ENCODE data around the gene MOB2.

MOB2 gene

GRCh38 chr11:1494650-1495049 lies 8.1 kb upstream of the MOB2 start:
- H4K20me1 ChIP-seq (ENCODE audit: low read depth, low read length) = peaks cover 44% of the 10 kb centered on the region; the same call in 1 of the 2 replicates
- H3K9me3 ChIP-seq (ENCODE audit: insufficient read depth, low read length) = no peaks in the 10 kb centered on the region
- no peak for TF ChIP-seq EZH2phosphoT487 (conservative IDR thresholded peaks at IDR 0.05; ENCODE audit: low read length)
- no peak for TF ChIP-seq CTCF (IDR thresholded peaks at IDR 0.05; ENCODE audit: insufficient read depth, low read length, poor library complexity, severe bottlenecking)
- H3K9me2 ChIP-seq (replicated peaks; ENCODE audit: insufficient read depth, low read length) = no peaks in the 10 kb centered on the region
- no peak overlapping the region for H3K27ac ChIP-seq (ENCODE audit: low read depth, low read length)
- no peak overlapping the region for H3K9ac ChIP-seq (ENCODE audit: low read length)
- H3K4me2 ChIP-seq (ENCODE audit: low read depth, low read length, poor library complexity, severe bottlenecking) = no peak overlapping the region
- H2AFZ ChIP-seq (ENCODE audit: low read depth, low read length, severe bottlenecking) = no peak overlapping the region
- no peaks in the 10 kb centered on the region for H3K36me3 ChIP-seq (ENCODE audit: low read length)
- no peaks in the 10 kb centered on the region for H3F3A ChIP-seq (ENCODE audit: insufficient read depth)
- no peak overlapping the region for H3K4me3 ChIP-seq (ENCODE audit: insufficient read depth, low read length, poor library complexity, severe bottlenecking)
- H3K27me3 ChIP-seq (ENCODE audit: low read length) = no peaks in the 10 kb centered on the region
- H3K79me2 ChIP-seq (ENCODE audit: insufficient read depth, low read length) = peaks cover 60% of the 10 kb centered on the region

DNA sequence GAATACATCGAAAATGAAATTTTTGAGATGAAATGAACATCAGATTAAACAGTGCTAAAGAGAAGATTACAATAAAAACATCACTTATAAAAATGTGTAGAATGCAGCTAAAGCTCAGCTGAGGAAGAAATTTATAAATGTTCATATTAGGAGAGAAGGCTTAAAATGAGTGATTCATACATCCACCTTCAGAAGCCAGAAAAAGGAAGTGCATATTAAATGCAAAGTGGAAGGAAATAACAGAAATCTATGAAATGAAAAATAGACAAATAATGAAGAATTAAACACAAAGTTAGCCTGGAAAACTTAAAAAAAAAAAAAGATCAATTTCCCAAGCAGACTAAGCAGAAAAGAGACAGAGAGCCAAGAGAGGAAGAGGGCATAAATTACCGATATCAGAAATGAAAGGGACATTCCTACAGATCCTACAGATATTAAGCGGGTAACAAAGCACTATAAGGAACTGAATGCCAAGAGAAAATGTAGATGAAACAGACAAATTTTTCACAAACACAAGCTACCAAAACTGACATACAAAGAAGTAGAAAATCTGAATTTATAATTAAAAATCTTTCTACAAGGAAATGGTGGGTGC lies 7.2 kb upstream of the MOB2 start:
- H3K9ac ChIP-seq (ENCODE audit: low read length) = no peak overlapping the region
- H3K4me2 ChIP-seq (ENCODE audit: low read depth, low read length, poor library complexity, severe bottlenecking) = no peak overlapping the region
- H3K27me3 ChIP-seq (ENCODE audit: low read length) = no peaks in the 10 kb centered on the region
- no peaks in the 10 kb centered on the region for H3K9me3 ChIP-seq (ENCODE audit: insufficient read depth, low read length)
- H3K4me3 ChIP-seq (ENCODE audit: insufficient read depth, low read length, poor library complexity, severe bottlenecking) = no peak overlapping the region
- no peak overlapping the region for H2AFZ ChIP-seq (ENCODE audit: low read depth, low read length, severe bottlenecking)
- H3K9me2 ChIP-seq (replicated peaks; ENCODE audit: insufficient read depth, low read length) = no peaks in the 10 kb centered on the region
- no peak for TF ChIP-seq EZH2phosphoT487 (conservative IDR thresholded peaks at IDR 0.05; ENCODE audit: low read length)
- TF ChIP-seq CTCF (IDR thresholded peaks at IDR 0.05; ENCODE audit: insufficient read depth, low read length, poor library complexity, severe bottlenecking) = no peak
- no peaks in the 10 kb centered on the region for H3K36me3 ChIP-seq (ENCODE audit: low read length)
- H3F3A ChIP-seq (ENCODE audit: insufficient read depth) = no peaks in the 10 kb centered on the region
- H4K20me1 ChIP-seq (ENCODE audit: low read depth, low read length) = peaks cover 44% of the 10 kb centered on the region; the same call in 1 of the 2 replicates
- H3K27ac ChIP-seq (ENCODE audit: low read depth, low read length) = no peak overlapping the region
- peaks cover 60% of the 10 kb centered on the region for H3K79me2 ChIP-seq (ENCODE audit: insufficient read depth, low read length)

- Histone ChIP-seq H3K27ac (ENCODE audit: low read depth, low read length) (no peak overlapping the region), H3K27me3 (ENCODE audit: low read length) (no peaks in the 10 kb centered on the region), H3F3A (ENCODE audit: insufficient read depth) (no peaks in the 10 kb centered on the region), H3K9ac (ENCODE audit: low read length) (no peak overlapping the region), H3K9me3 (ENCODE audit: insufficient read depth, low read length) (no peaks in the 10 kb centered on the region), H3K36me3 (ENCODE audit: low read length) (no peaks in the 10 kb centered on the region), H2AFZ (ENCODE audit: low read depth, low read length, severe bottlenecking) (no peak overlapping the region), H3K4me2 (ENCODE audit: low read depth, low read length, poor library complexity, severe bottlenecking) (no peak overlapping the region), H3K9me2 (replicated peaks; ENCODE audit: insufficient read depth, low read length) (no peaks in the 10 kb centered on the region), H4K20me1 (ENCODE audit: low read depth, low read length) (peaks cover 30% of the 10 kb centered on the region; the same call in 1 of the 2 replicates), H3K4me3 (ENCODE audit: insufficient read depth, low read length, poor library complexity, severe bottlenecking) (no peak overlapping the region), H3K79me2 (ENCODE audit: insufficient read depth, low read length) (peaks cover 54% of the 10 kb centered on the region)
- TF ChIP-seq EZH2phosphoT487 (conservative IDR thresholded peaks at IDR 0.05; ENCODE audit: low read length) = no peak
Measured at GRCh38 chr11:1491379-1491778, 4.8 kb upstream of the MOB2 start.

DNA sequence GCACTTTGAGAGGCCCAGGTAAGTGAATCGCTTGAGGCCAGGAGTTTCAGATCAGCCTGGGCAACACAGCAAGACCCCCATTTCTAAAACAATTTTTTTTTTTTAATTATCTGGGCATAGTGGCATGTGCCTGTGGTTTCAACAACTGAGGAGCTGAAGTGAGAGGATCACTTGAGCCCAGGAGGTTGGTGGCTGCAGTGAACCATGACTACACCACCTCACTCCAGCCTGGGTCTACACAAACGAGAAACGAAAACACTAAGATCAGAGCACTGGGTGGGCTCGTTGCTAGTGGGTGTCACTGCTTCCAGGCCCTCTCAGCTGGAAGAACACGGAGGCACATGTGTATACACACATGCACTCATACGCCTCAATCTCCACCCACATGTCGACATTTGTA lies 4.1 kb upstream of the MOB2 start:
- Histone ChIP-seq H3K4me3 (ENCODE audit: insufficient read depth, low read length, poor library complexity, severe bottlenecking) (no peak overlapping the region), H2AFZ (ENCODE audit: low read depth, low read length, severe bottlenecking) (no peak overlapping the region), H3K9me2 (replicated peaks; ENCODE audit: insufficient read depth, low read length) (no peaks in the 10 kb centered on the region), H3K27ac (ENCODE audit: low read depth, low read length) (no peak overlapping the region), H4K20me1 (ENCODE audit: low read depth, low read length) (peaks cover 23% of the 10 kb centered on the region; the same call in 1 of the 2 replicates), H3K9ac (ENCODE audit: low read length) (no peak overlapping the region), H3K9me3 (ENCODE audit: insufficient read depth, low read length) (no peaks in the 10 kb centered on the region), H3K79me2 (ENCODE audit: insufficient read depth, low read length) (peaks cover 46% of the 10 kb centered on the region), H3K4me2 (ENCODE audit: low read depth, low read length, poor library complexity, severe bottlenecking) (no peak overlapping the region), H3F3A (ENCODE audit: insufficient read depth) (no peaks in the 10 kb centered on the region), H3K36me3 (ENCODE audit: low read length) (no peaks in the 10 kb centered on the region), H3K27me3 (ENCODE audit: low read length) (no peaks in the 10 kb centered on the region)
- TF ChIP-seq CTCF (IDR thresholded peaks at IDR 0.05; ENCODE audit: insufficient read depth, low read length, poor library complexity, severe bottlenecking) (no peak), EZH2phosphoT487 (conservative IDR thresholded peaks at IDR 0.05; ENCODE audit: low read length) (no peak)
